Activated T-helper 1 cell treated with anti-CD3 and anti-CD28 coated beads, Interleukin-2, amount 50 U/mL, for 16 hours (primary cell): ENCODE results near the gene LAMC3.

Experiments used
- DNase-seq, 2 donors: peaks; one replicate each; pipeline ENCODE4 v3.0.0-alpha.2; 2020; ENCODE audit warnings: low read depth in 1 of 2, low spot score in 1 of 2

Gene LAMC3

DNA sequence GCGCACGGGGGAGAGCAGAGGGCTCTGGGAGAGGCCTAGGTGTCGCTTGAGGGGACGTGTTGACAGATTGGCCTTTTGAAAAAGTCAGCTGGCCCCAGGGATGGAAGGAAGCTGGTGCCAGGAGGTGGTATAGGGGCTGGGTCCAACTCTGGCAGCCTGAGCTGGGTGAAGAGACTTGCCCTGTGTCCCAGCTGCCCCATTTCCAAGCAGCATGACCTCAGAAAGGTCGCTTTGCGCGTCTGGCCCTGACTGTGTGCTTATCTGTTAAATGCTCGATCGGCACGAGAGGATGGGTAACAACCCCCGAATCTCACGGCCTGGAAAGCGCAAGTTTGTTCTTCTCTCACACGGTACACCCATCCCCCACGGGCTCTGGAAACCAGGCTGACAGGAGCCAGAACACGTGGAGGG, 31.2 kb upstream of the LAMC3 start:
- DNase-seq: no peak

DNA sequence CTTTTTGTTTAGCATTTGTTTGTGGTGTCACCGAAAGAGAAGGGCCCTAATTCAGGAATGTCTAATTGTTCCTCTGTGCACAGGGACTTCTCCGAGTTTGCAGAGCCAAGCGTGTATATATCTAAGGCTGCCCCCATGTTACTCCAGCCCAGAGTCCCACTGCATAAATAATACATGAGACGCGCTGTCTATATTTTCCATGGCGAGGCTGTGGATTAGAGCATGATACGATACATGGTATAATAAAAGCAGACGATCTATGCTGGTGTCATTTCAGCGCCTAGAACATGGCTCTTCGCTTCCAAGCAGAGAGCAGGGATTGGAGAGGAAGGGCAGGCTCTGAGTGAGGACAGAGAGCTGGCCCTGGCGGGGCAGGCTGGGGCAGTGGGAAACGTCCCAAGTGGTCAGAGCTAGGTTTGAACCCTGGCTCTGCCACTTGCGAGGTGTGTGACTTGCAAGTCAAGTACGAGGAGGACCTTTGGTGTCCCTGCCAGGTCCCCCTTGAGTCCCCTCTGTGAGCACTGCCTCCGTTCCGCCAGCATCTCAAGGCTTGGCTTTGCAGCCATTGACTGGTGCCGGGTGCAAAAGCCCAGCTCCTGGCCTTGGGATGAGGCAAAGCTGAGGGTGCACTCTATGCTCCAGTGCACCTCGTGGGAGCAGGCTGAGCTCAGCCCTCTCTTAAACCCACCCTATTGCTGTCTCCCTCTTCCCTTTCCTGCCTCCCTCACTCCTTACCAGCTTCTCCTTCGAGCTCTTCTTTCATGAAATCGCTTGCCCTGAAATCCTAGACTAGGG, 29.2 kb upstream of the LAMC3 start:
- no peak for DNase-seq

DNA sequence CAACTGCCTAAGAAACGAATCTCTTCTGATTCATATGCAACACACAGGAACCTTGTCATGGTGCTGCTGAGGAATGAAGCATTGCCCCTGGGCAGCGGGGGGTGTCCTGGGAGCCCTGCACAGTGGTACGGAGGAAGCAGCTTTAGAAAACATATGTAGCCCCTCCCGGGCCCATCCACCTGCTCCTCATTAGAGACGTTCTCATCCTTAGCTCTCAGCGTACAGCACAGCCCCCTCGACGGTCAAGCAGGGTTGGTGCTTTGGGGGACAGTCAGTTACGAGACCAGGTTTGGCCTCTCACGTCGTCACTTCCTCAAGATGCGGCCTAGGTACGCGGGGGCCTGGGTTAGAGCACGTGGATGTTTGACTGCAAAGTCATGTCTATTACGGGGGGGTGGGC, 28.4 kb upstream of the LAMC3 start:
- DNase-seq: no peak

DNA sequence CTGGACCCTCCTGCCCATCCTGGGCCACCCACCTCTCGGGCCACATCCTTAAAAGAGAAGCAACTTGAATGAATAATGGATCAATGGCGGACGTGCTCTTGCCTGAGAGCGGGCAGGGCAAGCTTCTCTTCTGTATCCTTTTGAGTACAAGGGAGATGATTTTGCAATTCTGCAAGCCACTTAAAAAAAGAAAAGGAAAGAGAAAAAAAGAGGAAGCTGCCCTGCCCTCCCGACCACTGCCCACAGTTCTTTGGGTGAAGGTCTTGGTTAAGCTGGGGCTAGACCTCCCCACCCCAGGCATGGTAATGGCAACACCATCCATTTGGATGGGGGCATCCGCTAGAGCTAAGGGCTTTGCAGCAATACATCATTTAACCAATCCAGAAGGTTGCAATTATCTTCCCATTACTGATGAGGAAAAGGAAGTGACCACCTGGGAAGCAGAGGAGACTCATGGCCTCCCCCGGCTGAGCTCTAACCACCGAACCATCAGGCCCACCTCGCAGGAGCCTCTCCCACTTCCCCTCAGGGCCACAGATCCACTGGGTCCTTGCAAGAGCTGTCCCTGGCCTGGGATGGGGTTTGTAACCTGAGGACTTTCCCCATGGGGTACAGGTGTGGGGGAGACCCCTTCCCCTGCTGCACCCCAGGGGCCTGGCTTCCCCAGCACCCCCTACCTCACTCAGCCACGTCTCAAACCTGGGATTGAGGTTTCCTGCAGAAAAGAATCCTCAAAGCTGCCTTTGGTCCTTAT, 27.8 kb upstream of the LAMC3 start:
- no peak for DNase-seq

DNA sequence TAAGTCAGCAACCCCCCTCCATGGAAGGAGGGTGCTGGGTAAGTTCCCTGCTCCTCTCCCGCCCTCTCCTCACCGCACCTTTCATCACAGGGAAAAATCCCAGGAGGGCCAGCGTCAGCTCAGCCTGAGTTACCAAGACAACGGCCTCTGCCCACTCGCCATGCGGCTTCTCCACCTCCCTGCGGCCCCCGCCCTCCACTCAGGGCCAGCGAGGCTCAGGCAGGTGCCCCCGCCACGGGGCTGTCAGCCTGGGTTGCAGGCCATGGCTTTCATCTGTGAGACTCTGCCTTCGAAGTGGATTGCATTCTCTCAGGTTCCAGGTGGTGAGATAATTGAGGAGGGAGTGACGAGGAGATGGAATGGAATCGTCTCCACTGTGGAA, 27.2 kb upstream of the LAMC3 start:
- DNase-seq: no peak

DNA sequence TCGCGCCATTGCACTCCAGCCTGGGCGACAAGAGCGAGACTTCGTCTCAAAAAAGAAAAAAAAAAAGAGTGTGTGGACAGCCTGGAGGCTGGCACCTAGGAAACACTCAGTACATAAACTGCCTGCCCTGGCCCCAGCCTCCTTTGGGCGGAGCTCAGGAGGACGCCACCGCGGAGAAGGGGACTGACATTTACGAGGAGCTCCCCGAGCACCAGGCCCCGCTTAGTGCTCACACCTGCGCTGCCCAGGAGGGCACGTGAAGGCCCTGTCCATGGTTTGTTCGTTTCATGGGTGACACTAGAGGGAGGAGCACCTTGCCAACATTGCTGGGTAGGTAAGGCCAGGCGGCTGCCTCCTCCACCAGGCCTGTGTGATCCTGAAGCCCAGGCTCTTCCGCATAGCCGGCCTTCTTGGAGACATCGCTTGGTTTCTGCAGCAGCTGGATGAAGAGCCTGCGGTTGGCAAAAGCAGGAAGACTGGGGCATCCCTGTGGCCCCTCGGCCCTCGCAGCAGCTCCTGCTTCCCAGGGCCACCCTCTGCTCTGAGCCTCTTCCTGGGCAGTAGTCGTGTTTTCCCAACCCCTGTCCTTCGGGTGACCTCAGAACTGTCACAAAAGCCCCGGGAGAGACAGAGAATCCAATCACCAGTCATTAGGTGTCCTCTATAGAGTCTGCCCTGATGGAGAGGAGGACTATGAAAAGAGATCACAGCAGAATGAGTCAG, 26.2 kb upstream of the LAMC3 start:
- no peak for DNase-seq

DNA sequence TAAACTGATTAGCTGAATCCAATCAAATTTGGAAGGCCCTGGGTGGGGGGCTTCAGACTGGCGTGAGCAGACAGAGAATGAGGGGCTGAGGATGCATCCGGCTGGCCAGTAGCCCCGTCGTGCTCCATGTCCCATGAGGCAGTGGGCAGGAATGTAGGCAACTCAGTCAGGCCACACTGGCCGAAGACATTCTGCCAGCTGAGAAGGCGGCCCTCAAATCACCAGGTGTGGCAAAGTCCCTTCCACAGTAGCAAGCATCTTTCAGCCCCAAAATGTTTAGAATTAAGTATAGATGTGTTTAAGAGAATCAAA, 25.7 kb upstream of the LAMC3 start:
- no peak for DNase-seq

DNA sequence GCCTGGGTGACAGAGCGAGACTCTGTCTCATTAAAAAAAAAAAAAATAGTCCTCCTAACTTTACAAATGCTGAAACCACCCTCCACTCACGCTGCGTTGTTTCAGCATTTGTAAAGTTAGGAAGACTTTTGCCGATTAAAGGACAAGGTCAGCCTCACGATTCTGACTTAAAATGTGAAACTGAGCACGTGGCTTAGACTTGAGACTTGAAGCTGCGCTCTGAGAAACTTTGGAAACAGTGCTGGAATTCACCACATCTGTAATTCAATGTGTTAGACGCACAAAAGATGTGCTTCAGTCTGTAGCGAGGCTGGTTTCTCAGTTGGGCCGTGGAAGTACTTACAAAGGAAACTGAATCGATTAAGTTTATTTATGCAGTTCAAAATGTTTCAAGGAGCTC, 25.0 kb upstream of the LAMC3 start:
- no peak for DNase-seq

DNA sequence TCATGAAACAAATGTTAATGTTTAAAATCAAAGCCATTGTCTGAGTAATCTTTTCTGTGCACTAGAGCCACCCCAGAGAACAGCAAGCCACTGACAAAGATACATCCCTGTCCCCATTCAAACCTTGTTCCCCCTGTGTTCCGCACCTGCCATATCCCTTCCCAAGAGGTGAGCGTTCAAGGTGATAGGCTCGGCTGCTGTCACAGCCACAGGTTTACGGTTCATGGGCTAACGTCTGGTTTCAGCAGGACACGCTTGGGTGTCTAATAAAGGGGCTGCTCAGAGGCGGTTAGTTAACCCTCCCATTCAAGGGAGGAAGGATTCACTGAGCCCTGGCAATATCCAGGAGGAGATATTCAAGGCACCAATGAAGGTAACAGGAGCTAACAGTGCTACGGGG, 24.5 kb upstream of the LAMC3 start:
- DNase-seq: no peak

DNA sequence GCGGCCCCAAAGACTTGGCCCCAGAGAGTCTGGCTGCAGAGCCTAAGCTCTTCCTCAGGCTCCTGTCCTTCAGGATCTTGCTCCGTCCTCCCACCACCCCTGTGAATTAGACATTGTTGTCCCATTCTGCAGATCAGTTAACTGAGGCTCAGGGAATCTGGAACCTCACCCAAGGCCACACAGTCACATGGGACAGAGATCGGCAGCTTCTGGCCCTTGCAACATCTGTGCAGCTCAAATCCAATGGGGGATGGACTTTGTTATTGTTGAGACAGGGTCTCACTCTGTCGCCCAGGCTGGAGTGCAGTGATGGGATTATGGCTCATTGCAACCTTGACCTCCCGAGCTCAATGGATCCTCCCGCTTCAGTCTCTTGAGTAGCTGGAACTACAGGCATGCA, 23.9 kb upstream of the LAMC3 start:
- DNase-seq: no peak

DNA sequence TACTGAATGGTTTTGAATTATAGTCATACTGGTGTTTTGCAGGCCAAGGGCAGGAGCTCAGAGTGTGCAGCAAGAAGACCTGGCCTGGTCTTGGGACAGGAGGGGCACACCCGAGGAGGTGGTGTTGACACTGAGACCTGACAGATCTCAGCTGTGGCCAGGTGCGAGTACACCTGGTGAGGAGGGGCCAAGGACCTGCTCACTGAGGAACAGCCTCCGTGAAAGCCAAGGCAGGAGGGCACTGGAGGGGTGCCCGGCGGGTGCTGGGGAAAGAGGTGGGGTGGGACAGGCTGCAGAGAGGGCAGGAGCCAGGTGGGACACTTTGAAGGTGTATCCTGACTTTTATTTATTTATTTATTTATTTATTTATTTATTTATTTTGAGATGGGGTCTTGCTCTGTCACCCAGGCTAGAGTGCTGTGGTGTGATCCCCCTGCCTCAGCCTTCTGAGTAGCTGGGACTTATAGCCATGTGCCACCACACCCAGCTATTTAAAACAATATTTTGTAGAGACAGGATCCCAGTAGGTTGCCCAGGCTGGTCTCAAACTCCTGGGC, 23.3 kb upstream of the LAMC3 start:
- DNase-seq: no peak

DNA sequence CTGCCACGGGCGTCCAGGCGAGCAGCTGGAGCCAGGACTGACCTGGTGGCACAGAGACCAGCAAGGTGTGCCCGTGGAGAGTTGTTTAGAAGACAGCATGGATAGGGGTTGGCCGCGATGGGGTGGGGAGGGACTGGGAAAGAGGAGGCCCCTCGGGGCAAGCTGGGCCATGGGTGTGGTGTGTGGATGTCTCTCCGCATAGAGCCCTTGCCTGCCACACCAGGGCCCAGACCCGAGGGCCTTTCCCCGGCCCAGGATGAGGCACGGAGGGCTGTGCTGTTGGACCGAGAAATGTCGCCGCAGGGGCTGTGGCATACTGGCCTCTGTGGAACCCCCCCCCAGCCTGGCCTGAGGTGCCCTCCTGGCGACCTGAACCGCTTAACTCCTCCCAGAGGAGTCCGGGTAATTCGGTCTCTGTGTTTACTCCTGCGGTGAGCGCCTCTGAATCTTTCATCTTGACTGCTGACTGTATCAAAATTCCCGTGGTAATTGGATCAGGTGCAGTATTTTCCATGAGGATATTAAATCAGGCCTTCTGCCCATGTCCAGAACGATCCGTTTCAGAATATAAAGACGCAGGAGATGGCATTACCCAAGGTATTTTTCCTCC, 22.5 kb upstream of the LAMC3 start:
- no peak for DNase-seq

DNA sequence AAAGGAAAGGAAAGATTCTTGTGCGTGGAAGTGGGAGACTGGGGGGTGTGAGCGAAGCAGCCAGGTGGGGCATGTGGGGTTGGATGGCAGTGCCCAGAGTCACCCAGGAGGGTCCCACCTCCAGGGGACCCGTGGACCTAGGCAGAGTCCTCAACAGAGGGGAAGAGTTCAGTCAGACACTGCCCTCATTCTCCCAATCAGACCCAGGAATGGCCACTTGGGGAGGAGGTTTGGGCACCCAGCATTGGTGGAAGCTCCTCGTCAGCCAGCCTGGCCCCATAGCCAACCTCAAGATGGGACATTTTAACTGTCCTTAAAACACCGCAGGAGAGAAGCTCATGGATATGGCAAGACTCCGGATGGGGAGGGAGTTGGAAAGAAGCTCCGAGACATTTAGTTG, 21.9 kb upstream of the LAMC3 start:
- no peak for DNase-seq

DNA sequence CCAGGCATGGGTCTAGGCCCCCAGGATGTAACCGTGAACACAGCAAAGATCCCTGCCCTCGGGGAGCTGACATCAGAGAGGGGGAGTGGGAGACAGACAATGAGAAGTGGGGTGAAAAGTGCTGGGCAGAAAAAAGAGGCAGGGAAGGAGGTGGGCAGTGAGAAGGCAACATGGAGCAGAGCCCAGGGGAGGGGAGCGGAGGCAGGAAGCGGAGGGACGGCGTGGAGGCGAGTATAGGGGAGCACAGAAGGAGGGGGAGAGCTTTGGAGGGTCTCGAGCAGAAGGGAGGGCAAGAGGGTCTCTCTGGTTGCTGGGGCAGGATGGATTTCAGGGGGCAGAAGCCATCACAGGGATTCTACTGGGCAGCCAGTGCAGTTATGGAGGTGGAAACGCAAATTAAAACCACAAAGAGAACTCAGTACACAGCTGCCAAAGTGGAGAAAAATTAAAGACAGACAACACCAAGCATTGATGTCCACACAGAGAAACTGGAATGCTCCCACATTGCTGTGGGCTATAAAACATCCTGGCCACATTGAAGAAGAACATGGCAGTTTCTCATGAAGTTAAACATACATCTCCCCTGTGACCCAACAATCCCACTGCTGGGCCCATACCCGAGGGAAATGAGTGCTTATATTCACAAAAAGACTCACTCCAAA, 21.1 kb upstream of the LAMC3 start:
- no peak for DNase-seq

DNA sequence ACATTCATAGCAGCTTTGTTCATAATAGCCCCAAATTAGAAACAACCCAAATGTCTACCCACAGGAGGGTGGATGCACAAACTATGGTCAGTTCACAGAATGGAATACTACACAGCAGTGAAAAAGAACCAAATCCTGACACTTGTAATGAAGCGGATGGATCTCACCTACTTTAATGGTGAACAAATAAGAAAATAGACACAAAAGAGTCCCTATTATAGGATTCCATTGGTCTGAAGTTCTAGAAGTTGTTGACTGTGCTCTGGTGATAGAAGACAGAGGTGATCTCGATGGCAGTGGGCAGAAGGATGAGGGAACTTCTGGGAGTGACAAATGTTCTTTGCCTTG, 20.6 kb upstream of the LAMC3 start:
- DNase-seq: no peak

DNA sequence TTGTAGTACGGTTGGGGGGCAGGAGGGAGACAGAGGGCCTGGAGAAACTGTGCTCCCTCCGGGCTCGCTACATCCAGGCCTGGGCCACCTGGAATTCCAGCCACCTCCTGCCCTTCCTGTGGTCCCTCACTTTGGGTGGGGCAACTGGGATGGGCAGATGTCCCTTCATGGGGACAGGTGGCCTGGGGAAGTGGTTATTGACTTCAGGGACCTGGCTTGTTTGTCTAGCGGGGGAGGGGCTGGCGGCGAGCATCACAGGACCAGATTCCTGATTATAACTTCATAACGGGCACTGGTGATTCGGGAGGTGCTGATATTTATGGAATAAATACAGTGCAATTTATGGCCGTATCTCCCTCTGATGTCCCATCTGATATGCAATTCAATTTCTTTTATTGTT, 20.1 kb upstream of the LAMC3 start:
- no peak for DNase-seq

DNA sequence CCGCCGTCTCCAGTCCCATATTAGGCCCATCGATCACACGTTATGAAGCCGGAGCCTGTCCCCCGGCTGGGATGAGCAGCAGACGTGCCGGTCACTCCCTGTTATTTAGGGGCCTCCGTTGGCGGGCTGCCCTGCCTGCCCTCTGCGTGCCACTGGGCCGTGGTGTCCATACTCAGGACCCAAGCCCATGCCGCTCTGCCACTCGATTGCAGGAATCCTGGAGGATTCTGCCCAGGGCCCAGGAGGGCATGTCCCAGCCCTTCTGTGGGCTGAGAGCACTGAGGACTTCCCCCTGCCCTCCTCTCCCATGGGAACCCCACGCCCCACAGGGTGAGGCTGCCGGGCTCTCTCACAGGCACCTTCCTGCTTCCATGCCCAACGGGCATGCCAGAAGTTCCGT, 19.6 kb upstream of the LAMC3 start:
- DNase-seq: no peak

DNA sequence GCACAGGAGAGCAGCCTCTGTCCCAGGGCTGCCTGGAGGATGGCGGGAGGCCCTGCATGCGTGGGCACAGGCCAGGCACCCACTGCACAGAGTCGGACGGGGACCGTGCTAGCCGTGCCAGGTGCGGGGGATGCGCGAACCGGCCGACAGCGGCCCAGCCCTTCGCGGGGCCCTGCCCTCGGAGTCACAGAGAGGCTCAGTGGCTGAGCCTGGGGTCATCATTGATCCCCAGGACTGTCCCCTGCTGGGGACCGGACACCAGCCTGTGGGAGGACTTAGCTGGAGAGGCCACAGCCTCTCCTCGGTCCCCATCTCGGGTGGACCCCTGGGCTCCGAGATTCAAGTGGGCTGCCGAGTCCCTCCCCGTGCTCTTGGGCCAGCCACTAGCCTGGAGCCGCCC, 19.1 kb upstream of the LAMC3 start:
- DNase-seq: no peak

DNA sequence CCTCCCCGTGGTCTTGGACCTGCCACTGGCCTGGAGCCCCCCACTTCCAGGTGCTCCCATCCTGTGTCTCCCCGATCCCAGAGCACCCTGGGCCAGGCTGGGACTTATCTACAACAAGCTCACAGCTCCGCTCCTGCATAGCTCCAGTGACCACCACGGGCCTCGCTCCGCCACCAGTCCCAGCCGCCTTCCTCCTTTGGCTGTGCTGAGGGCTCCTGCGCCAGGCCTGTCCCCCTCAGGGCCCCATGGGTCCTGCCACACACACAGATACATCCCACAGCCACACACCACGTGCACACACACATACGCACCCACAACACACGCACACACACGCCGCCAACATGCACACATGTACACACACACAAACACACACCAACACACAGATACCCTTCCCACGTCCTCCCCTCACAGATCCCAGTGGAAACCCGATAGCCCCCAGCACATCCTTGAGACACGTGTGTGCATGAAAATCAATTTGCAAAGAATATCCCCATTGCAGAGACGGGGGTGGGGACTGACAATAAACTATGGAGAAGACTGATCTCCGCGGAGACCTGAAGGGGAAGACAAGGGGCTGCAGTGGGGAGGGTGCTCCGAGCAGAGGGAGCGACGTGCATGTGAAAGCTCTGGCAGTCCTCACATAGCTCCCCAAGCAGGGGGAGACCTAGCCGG, 18.5 kb upstream of the LAMC3 start:
- no peak for DNase-seq

DNA sequence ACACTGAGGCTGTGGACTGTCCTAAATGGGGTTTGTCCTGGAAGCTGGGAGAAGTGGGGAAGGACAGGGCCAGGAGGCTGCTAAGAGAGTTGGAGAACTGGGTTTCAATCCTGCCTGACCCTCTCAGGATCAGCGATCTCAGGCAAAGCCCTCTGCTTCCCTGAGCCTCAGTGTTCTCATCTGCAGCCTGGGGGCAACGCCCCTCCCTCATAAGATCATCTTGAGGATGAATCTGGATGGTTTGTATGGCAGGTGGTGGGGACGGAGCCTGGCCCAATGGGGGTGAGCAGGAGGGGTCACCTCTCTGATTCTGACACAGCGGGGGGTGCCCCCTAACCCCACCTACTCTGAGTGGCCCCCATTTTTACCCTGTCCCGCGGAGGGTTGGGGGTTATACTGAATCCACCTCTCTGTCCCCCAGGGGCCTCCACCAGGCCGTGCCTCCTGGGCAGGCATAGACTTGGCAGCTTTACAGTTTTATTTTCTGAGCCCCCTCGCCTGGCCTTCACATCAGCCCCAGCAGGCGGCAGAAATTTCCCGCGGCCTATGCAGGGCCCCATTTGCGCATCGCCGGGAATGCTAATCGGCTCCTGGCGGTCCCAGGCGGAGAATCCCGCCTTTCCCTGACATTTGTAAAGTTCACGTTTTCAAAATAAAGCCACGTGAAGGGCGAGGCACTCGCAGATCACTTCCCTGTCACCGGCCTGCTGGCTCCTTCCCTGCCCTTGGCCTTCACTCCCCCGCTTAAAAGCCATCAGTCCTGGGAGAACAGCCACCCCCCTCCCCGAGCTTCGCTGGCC, 17.8 kb upstream of the LAMC3 start:
- no peak for DNase-seq
